Activated naive CD4-positive, alpha-beta T cell treated with anti-CD3 and anti-CD28 coated beads, Interleukin-2, amount 10 ng/mL, durations not matched to agents 7 days and 5 days (primary cell): Measurements from ENCODE around the gene PTPN2.

Experiments
- CTCF ChIA-PET: fragments of 350-600 bp; sonication (Branson Sonifier 250); formaldehyde crosslinking; loops from one replicate; lab custom pipeline; 2021; ENCODE audit warnings: antibody characterized with exemption; lab: Charles Lee
- DNase-seq: peaks from one replicate; pipeline ENCODE4 v3.0.0-alpha.2; 2020
- H3K27ac Mint-ChIP-seq: one replicate; pipeline ENCODE4 v1.8.0; 2021; ENCODE audit warnings: mild to moderate bottlenecking, moderate library complexity, mixed read lengths
- H3K27me3 Mint-ChIP-seq: one replicate; pipeline ENCODE4 v1.8.0; 2021; ENCODE audit warnings: mild to moderate bottlenecking, mixed read lengths
- H3K36me3 Mint-ChIP-seq: one replicate; pipeline ENCODE4 v1.8.0; 2021; ENCODE audit warnings: mixed read lengths
- H3K4me1 Mint-ChIP-seq: one replicate; pipeline ENCODE4 v1.8.0; 2021; ENCODE audit warnings: mixed read lengths
- H3K4me3 Mint-ChIP-seq: one replicate; pipeline ENCODE4 v1.8.0; 2021; ENCODE audit warnings: mild to moderate bottlenecking, moderate library complexity, mixed read lengths
- H3K9me3 Mint-ChIP-seq: one replicate; pipeline ENCODE4 v1.8.0; 2021; ENCODE audit warnings: mixed read lengths

The PTPN2 gene

GRCh38 chr18:12841070-12841469 is 43.0 kb downstream of the PTPN2 start:
- CTCF ChIA-PET: interaction anchor here (0.8 to 1.4 kb wide), 5 partner anchors 12 to 66 kb away, joined by 3 to 5 read pairs (median 3); no protein-coding TSS in a partner anchor
- H3K36me3 Mint-ChIP-seq: peaks cover 31% of the 10 kb centered on the region
- peak overlapping the region; percentile 100 for H3K27ac Mint-ChIP-seq
- DNase-seq: no peak
- no peaks in the 10 kb centered on the region for H3K9me3 Mint-ChIP-seq
- H3K4me3 Mint-ChIP-seq: no peak overlapping the region
- peaks cover 85% of the 10 kb centered on the region for H3K4me1 Mint-ChIP-seq
- no peaks in the 10 kb centered on the region for H3K27me3 Mint-ChIP-seq

- CTCF ChIA-PET: interaction anchor here (1.1 to 1.4 kb wide), 3 partner anchors 15 to 53 kb away, joined by 3 to 5 read pairs (median 3); no protein-coding TSS in a partner anchor
- H3K36me3 Mint-ChIP-seq: peaks cover 35% of the 10 kb centered on the region
- H3K27ac Mint-ChIP-seq: peak overlapping the region; percentile 100
- H3K9me3 Mint-ChIP-seq: no peaks in the 10 kb centered on the region
- no peaks in the 10 kb centered on the region for H3K27me3 Mint-ChIP-seq
- H3K4me1 Mint-ChIP-seq: peaks cover 80% of the 10 kb centered on the region
- no peak for DNase-seq
- H3K4me3 Mint-ChIP-seq: peak overlapping the region; percentile 73
Observed at GRCh38 chr18:12840382-12840781, 43.7 kb downstream of the PTPN2 start.

- H3K27ac Mint-ChIP-seq: peak overlapping the region; percentile 100
- H3K4me3 Mint-ChIP-seq: peak overlapping the region; percentile 73
- H3K36me3 Mint-ChIP-seq: peaks cover 37% of the 10 kb centered on the region
- H3K4me1 Mint-ChIP-seq: peaks cover 73% of the 10 kb centered on the region
- CTCF ChIA-PET: interaction anchor here (1.1 to 1.4 kb wide), 2 partner anchors 14 to 54 kb away, joined by 3 to 5 read pairs; no protein-coding TSS in a partner anchor
- no peaks in the 10 kb centered on the region for H3K27me3 Mint-ChIP-seq
- no peaks in the 10 kb centered on the region for H3K9me3 Mint-ChIP-seq
- peak; percentile 58 for DNase-seq
Observed at GRCh38 chr18:12839526-12840196, 44.4 kb downstream of the PTPN2 start.

- Mint-ChIP-seq H3K36me3 (peaks cover 38% of the 10 kb centered on the region), H3K27ac (peak overlapping the region; percentile 100), H3K9me3 (no peaks in the 10 kb centered on the region), H3K4me3 (peak overlapping the region; percentile 73), H3K27me3 (no peaks in the 10 kb centered on the region), H3K4me1 (peaks cover 67% of the 10 kb centered on the region)
- DNase-seq: no peak
- CTCF ChIA-PET: interaction anchor here (1.1 kb wide), 1 partner anchor 14 kb away, joined by 3 read pairs; no protein-coding TSS in a partner anchor
Observed at GRCh38 chr18:12839057-12839525, 44.9 kb downstream of the PTPN2 start.

- no peaks in the 10 kb centered on the region for H3K9me3 Mint-ChIP-seq
- CTCF ChIA-PET: no interaction called here
- peak overlapping the region; percentile 63 for H3K4me3 Mint-ChIP-seq
- peak overlapping the region; percentile 100 for H3K27ac Mint-ChIP-seq
- no peaks in the 10 kb centered on the region for H3K27me3 Mint-ChIP-seq
- DNase-seq: peak; percentile 21
- peaks cover 41% of the 10 kb centered on the region for H3K36me3 Mint-ChIP-seq
- H3K4me1 Mint-ChIP-seq: peaks cover 63% of the 10 kb centered on the region
Observed at GRCh38 chr18:12838178-12838634, 45.8 kb downstream of the PTPN2 start.

- Mint-ChIP-seq H3K4me1 (peaks cover 60% of the 10 kb centered on the region), H3K27ac (peak overlapping the region; percentile 100), H3K36me3 (peaks cover 45% of the 10 kb centered on the region), H3K4me3 (peak overlapping the region; percentile 63), H3K27me3 (no peaks in the 10 kb centered on the region), H3K9me3 (no peaks in the 10 kb centered on the region)
- CTCF ChIA-PET: no interaction called here
- no peak for DNase-seq
Observed at GRCh38 chr18:12837747-12838146, 46.3 kb downstream of the PTPN2 start.

- H3K27ac Mint-ChIP-seq: no peak overlapping the region
Observed at GRCh38 chr18:12836551-12836950, 47.5 kb downstream of the PTPN2 start.

GRCh38 chr18:12828116-12829051 is 55.7 kb downstream of the PTPN2 start:
- DNase-seq: no peak
- H3K9me3 Mint-ChIP-seq: peaks cover 9% of the 10 kb centered on the region
- peaks cover 74% of the 10 kb centered on the region for H3K36me3 Mint-ChIP-seq
- peak overlapping the region; percentile 58 for H3K27ac Mint-ChIP-seq
- H3K4me3 Mint-ChIP-seq: no peak overlapping the region
- no peaks in the 10 kb centered on the region for H3K27me3 Mint-ChIP-seq
- CTCF ChIA-PET: no interaction called here
- H3K4me1 Mint-ChIP-seq: peaks cover 28% of the 10 kb centered on the region

More at GRCh38 chr18:12836551-12836950, 47.5 kb downstream of the PTPN2 start:
- Mint-ChIP-seq H3K9me3 (no peaks in the 10 kb centered on the region), H3K4me3 (no peak overlapping the region), H3K27me3 (no peaks in the 10 kb centered on the region), H3K36me3 (peaks cover 41% of the 10 kb centered on the region), H3K4me1 (peaks cover 52% of the 10 kb centered on the region)
- DNase-seq: no peak
- CTCF ChIA-PET: interaction anchor here (1.4 kb wide), 1 partner anchor 57 kb away, joined by 5 read pairs; no protein-coding TSS in a partner anchor

- H3K9me3 Mint-ChIP-seq: peaks cover 9% of the 10 kb centered on the region
- H3K27me3 Mint-ChIP-seq: no peaks in the 10 kb centered on the region
- CTCF ChIA-PET: no interaction called here
- peaks cover 70% of the 10 kb centered on the region for H3K36me3 Mint-ChIP-seq
- peaks cover 27% of the 10 kb centered on the region for H3K4me1 Mint-ChIP-seq
- no peak overlapping the region for H3K27ac Mint-ChIP-seq
- DNase-seq: no peak
- no peak overlapping the region for H3K4me3 Mint-ChIP-seq
Observed at GRCh38 chr18:12827588-12827987, 56.4 kb downstream of the PTPN2 start.

GRCh38 chr18:12825230-12825629 is 58.8 kb downstream of the PTPN2 start:
- CTCF ChIA-PET: interaction anchor here (0.7 to 1.1 kb wide), 2 partner anchors 10 to 14 kb away, joined by 3 read pairs; no protein-coding TSS in a partner anchor
- H3K9me3 Mint-ChIP-seq: peaks cover 9% of the 10 kb centered on the region
- no peak overlapping the region for H3K27ac Mint-ChIP-seq
- no peak overlapping the region for H3K4me3 Mint-ChIP-seq
- no peak for DNase-seq
- H3K4me1 Mint-ChIP-seq: peaks cover 27% of the 10 kb centered on the region
- H3K27me3 Mint-ChIP-seq: no peaks in the 10 kb centered on the region
- H3K36me3 Mint-ChIP-seq: peaks cover 62% of the 10 kb centered on the region

GRCh38 chr18:12823892-12824291 is 60.1 kb downstream of the PTPN2 start:
- H3K4me1 Mint-ChIP-seq: peaks cover 31% of the 10 kb centered on the region
- DNase-seq: no peak
- peaks cover 9% of the 10 kb centered on the region for H3K9me3 Mint-ChIP-seq
- CTCF ChIA-PET: no interaction called here
- no peaks in the 10 kb centered on the region for H3K27me3 Mint-ChIP-seq
- no peak overlapping the region for H3K4me3 Mint-ChIP-seq
- peaks cover 50% of the 10 kb centered on the region for H3K36me3 Mint-ChIP-seq
- H3K27ac Mint-ChIP-seq: no peak overlapping the region

- DNase-seq: no peak
- H3K27me3 Mint-ChIP-seq: no peaks in the 10 kb centered on the region
- H3K4me1 Mint-ChIP-seq: peaks cover 21% of the 10 kb centered on the region
- H3K4me3 Mint-ChIP-seq: no peak overlapping the region
- no peak overlapping the region for H3K27ac Mint-ChIP-seq
- peaks cover 48% of the 10 kb centered on the region for H3K36me3 Mint-ChIP-seq
- no peaks in the 10 kb centered on the region for H3K9me3 Mint-ChIP-seq
- CTCF ChIA-PET: no interaction called here
Observed at GRCh38 chr18:12821408-12821807, 62.6 kb downstream of the PTPN2 start.

GRCh38 chr18:12820506-12820905 is 63.5 kb downstream of the PTPN2 start:
- no peaks in the 10 kb centered on the region for H3K9me3 Mint-ChIP-seq
- no peak overlapping the region for H3K4me3 Mint-ChIP-seq
- H3K4me1 Mint-ChIP-seq: peaks cover 21% of the 10 kb centered on the region
- no peak overlapping the region for H3K27ac Mint-ChIP-seq
- no peak for DNase-seq
- CTCF ChIA-PET: no interaction called here
- peaks cover 50% of the 10 kb centered on the region for H3K36me3 Mint-ChIP-seq
- no peaks in the 10 kb centered on the region for H3K27me3 Mint-ChIP-seq

GRCh38 chr18:12819841-12820240 is 64.2 kb downstream of the PTPN2 start:
- Mint-ChIP-seq H3K9me3 (no peaks in the 10 kb centered on the region), H3K4me3 (no peak overlapping the region), H3K4me1 (peaks cover 21% of the 10 kb centered on the region), H3K27ac (no peak overlapping the region), H3K27me3 (no peaks in the 10 kb centered on the region), H3K36me3 (peaks cover 45% of the 10 kb centered on the region)
- CTCF ChIA-PET: no interaction called here
- DNase-seq: no peak
